H1 (cell line): ENCODE results near the gene SUSD6. TPM values are rescaled to one million over a fixed set of nuclear protein-coding genes. Genes with fewer than 3 reads are reported as not detected.

Source experiments
- ATF2 ChIP-seq: IDR thresholded peaks from 2 replicates; pipeline ENCODE4 v1.6.1; 2012; ENCODE audit warnings: low read length, inconsistent platforms
- polyA plus RNA-seq, 7 experiments: library from polyadenylated mRNA; depleted of rRNA in 3 of 7; stranded (reverse) in 5 of 7; unstranded in 2 of 7; fragments of >200 nt in 5 of 7; fragments of 200-250 nt in 2 of 7; gene quantifications; 1 replicate in 5 of 7; 2 replicates in 1 of 7; 4 replicates in 1 of 7; pipeline versions ENCODE4 v1.2.1 to v1.2.3, GENCODE V29; 2011 to 2013; ENCODE audit warnings: missing spikeins in 2 of 7, mixed read lengths in 2 of 7
- total RNA-seq: library from RNA; stranded (reverse); fragmentation: NEBNext Ultra II Directional; extraction: Animal tissue kit (Norgen Biotek cat#: 25700); gene quantifications from 2 replicates; pipeline ENCODE4 v1.2.1, GENCODE V29; 2021

The SUSD6 gene
- total and polyA plus RNA-seq, 2 of the 8 experiments (the other 6 are each of a cell fraction or from before 2014, with no cell fraction given) = 3.0 to 3.8 TPM

DNA sequence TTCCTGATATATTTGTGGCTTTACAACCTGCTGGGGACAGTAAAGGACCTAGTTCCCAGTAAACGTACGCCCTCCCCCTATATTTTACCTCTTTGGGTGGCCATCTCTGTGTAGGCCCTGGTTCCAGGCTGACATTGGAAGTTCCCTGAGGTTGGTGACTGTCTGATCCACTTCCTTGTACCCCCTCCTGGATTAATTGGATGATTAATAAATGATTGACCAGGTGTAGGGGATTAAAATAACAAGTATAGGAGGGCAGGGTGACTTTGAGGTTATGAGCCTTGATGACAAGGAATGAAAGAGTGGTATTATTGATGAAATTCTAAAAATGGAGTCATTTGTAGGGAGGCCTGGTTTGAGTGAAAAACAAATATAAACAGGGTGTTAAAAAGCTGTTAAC is 9.6 kb downstream of the SUSD6 start (continued):
- TF ChIP-seq ATF2 = no peak
